Kidney capillary endothelial cell (primary cell): ENCODE measurements around the gene DDX54.

Experiments used
- DNase-seq: peaks from one replicate; pipeline ENCODE4 v3.0.0-alpha.2; 2018; ENCODE audit warnings: low spot score

Gene DDX54

DNA sequence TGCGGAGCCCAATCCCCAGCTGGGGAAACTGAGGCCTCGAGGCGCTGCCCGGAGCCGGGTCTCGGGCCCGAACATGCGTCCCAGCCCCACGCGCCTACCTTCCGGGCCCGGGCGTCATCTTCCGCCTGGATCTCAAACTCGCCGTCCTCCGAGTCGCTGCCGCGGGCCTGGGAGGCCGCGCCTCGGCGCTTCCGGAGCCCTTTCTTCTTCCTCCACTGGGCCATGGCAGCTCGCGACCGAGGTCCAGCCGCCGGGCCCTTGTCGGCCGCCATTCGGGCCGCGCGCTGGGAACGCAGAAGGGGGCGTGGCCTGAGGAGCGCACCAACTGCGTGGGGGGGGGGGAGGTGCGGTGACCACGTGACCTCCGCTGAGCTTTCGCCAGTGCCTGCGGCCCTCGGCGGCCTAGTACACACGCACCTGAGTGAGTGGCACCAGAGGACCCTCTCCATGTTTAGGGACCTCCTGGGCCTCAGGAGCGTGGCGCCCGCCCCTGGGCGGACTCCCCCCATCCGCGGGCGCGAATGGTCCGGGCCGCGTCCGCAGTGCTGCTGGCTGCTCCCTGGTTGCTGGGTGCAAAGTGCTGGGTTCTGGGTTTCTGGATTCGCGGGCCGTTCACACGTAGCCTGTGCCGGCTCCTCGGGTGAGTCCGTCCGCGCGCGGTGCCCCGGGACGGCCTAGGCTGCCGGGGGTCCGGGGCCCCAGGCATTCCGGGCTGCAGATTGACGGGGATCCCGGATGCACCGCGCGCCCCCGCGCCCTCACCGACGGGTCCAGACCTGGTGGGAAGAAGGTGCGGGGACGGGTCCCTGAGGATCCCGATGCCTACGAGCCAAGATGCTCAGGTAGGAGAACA is at the start of gene DDX54, which contains the start of gene RITA1:
Gene DDX54, minus strand, starts transcription at position 299 of the 853 bp plus-strand sequence. Its CDS starts 27 bp downstream, at position 272.
Gene RITA1, plus strand, starts transcription at position 542 of the 853 bp plus-strand sequence. CDS start 1,026 bp downstream, outside the sequence.
- peak; percentile 46 for DNase-seq

DNA sequence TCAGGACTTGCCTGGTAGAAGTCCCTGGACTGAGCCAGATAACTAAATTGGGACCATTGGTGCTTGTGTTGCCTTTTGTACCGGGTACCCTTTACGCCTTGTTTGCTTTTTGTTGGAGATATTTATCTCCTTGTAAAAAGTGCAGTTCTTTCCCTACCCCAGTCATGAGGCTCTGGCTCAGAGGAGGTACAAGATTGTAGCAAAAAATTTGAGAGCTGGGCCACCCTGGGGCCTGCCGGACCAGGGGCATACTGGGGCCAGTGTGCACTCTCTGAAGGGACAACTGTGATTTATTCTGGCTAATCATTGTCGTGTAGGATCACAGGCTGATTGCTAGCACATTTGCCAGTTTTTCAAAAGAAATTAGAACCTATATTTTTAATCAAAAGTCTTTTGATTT is 49.2 kb upstream of the DDX54 start:
- DNase-seq = no peak

GRCh38 chr12:113233967-113234366 is 48.7 kb upstream of the DDX54 start:
- no peak for DNase-seq

DNA sequence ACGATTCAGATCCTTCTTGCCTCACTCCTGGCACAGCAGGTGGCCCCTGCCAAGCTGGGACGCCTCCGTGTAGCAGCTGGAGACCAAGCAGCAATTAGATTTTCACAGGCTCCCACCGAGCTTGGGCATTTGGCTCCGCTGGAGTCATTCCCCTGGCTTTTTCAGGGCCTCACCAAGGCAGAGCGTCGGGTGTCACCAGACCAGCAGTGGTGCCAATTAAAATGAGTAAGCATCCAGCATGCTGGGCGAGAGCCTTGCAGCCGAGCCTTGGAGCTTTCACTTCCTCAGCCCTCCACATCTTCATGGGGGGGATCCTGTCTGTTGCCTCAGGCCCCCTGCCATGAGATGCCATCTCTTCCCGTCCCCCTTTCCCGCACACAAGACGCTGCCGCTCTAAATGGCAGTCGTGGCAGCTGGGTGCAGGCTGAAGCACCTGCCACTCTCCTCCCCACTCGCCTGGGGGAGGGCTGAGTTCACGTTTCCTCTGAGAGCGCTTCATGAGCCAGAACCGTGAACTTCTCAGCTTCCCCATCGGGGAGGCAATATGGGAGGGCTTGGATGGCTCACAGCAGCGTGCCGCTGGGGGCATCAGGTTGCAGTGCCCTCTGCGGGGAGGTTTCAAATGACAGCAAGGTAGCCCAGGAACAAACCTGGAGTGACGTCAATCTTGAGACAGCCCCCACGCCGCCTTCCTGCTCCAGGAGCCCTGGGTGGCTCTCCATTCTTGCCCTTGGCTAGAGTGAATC is 47.7 kb upstream of the DDX54 start:
- no peak for DNase-seq

- DNase-seq = no peak
Measured at GRCh38 chr12:113232089-113232839, 47.0 kb upstream of the DDX54 start.

GRCh38 chr12:113231235-113232088 is 46.2 kb upstream of the DDX54 start:
- DNase-seq = peak; percentile 42

- no peak for DNase-seq
Measured at GRCh38 chr12:113230315-113231234, 45.3 kb upstream of the DDX54 start.

GRCh38 chr12:113228394-113229028 is 43.2 kb upstream of the DDX54 start:
- DNase-seq = no peak

DNA sequence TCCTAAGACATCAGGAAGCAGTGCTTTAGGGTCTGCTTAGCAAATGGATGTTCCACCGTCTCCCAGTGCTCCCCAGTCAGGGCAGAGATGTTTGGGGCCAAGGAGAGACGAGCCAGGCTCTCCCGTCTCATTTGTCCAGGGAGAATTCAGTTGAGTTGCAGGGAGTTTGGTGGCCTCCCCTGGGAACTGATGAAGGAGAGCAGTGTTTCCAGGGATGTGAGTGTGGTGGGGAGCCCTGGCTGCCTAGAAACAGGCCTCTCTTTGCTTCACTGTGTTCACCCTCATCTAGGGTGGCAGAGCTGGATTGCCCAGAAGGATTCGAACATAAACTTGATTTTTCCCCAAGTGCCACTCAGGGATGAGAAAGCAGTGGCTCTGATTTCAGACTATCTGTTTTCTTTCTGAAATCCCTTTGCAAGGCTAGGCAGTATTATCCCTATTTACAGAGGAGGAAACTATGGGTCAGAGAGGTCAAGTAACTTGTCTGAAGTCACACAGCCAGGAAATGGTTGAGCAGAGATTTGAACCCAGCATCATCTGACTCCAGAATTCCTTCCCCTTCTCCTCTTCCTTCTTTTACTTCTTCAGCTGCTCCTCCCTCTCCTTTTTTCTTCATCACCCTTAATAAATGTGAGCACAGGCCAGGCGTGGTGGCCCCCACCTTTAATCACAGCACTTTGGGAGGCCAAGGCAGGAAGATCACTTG is 42.6 kb upstream of the DDX54 start:
- DNase-seq = no peak

DNA sequence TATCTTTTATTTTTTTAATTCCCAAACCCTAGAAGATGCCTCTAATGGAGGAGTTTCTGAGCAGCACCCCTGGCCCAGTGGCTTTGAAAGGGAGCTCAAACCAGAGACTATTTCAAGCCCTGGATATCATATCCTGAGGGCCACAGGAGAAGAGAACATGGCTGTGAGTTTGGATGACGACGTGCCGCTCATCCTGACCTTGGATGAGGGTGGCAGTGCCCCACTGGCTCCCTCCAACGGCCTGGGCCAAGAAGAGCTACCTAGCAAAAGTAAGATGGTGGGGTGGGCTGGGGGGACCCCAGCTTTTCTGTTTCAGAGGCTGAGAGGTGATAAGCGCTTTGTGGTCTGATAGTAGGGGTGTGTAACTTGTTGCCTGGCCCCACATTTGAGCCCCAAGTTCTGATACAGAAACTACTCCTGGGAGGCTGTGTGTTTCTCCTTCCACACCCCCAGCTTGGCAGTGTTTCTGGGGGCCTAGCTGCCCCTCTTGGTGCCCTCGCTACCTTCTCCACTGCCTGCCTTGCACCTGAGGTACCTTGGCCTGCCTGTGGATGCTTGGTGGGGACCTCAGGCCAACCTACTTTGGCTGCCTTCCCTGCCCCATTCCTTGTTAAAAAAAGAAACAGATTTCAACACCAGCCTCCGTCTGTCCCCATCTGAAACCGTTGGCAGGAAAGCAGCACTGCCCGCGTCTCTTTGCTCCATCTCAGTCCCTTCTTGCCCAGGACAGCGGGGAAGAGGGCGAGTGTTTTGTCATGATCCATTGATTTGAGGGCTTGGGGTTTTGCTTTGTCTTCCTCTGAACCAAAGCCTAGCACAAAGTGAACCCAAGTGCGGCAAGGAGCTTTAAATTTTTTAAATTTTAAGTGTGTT is 41.7 kb upstream of the DDX54 start:
- no peak for DNase-seq

DNA sequence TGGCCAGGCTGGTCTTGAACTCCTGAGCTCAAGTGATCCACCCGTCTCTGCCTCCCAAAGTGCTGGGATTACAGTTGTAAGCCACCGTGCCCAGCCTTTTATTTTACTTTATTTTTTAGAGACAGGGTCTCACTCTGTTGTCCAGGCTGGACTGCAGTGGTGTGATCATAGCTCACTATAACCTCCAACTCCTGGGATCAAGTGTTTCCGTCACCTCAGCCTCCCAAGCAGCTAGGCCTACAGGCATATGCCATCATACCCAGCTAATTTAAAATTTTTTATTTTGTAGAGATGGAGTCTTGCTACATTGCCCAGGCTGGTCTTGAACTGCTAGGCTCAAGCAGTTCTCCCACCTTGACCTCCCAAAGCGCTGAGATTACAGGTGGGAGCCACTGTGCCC is 39.7 kb upstream of the DDX54 start:
- DNase-seq = no peak

- peak; percentile 76 for DNase-seq
Measured at GRCh38 chr12:113222730-113223531, 37.7 kb upstream of the DDX54 start.

DNA sequence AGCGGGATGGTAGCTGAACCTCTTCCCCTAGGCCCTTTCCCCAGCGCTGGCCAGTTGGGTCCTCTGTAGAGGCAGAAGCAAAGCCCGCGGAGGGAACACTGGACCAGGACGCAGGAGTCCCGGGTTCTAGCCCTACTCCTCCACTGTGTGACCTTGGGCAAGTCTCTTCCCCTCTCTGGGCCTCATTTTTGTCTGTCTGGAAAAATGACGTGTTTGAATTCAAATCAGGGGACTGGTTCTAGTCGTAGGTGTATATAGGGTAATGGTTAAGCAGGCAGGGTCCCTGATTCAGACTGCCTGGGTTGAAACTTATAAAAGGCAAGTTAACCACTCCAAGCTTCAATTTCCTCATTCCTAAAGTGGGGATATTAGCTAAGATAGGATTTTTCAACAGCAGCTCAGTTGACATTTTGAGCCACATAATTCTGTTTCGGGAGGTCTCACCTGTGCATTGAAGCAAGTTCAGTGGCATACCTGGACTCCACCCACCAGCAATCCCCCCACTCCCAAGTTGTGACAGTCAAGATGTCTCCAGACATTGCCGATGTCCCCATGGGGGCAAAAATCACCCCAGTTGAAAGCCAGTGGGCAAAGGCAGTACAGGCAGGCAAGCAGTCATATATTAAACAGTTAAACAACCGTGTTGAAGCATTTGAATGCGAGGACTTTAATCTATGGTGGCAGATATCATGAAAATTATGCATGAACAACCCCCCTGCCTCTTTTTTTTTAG is 36.9 kb upstream of the DDX54 start:
- DNase-seq = no peak

- peak; percentile 100 for DNase-seq
Measured at GRCh38 chr12:113221181-113221996, 36.1 kb upstream of the DDX54 start, which contains the start of gene TPCN1. TPCN1 (plus strand) TSS chr12:113221464; CDS start chr12:113226853, 5,389 bp downstream.

DNA sequence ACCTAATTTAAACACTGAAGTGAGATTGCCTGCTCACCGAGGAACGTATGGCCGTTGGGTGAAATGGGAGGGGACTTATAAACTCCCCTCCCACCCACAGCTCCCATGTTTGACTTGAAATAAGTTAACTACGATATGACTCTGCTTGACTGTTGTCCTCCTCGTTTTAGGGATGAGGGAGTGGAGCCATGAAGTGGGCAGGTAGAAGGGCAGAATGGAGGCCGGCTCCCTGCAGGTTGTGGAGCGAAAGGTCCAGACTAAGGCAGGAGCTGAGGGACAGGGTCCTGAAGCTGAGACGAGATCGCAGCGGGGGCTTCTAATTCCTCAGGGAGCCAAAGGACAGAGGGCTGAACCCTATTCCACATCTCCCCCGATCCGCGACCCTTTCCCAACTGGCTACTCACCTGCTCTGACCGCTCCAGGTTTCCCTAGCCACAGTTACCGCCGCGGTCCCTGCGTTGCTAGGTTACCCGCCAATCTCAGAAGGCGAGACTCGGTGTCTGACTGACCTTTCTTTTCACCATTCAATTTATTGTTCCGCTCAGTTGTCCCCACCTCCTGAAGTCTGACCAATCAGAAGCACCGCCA is 35.4 kb upstream of the DDX54 start:
- DNase-seq = no peak
